Fibroblast of the aortic adventitia (primary cell): ENCODE data around the gene PRR29. TPM values are rescaled to one million over a fixed set of nuclear protein-coding genes. Genes with fewer than 3 reads are reported as not detected.

ENCODE experiments used
- DNase-seq: peaks from one replicate; pipeline ENCODE4 v3.0.0-alpha.2; 2010; ENCODE audit warnings: low read depth
- H3K4me3 ChIP-seq: 2 replicates; pipeline ENCODE4 v1.5.1; 2011; ENCODE audit warnings: low read depth, mild to moderate bottlenecking, control low read depth, low read length, moderate library complexity
- CTCF ChIP-seq: IDR thresholded peaks from 2 replicates; pipeline ENCODE4 v1.5.1; 2011; ENCODE audit warnings: mild to moderate bottlenecking, low read length, control low read depth, inconsistent platforms; ENCODE audit not compliant: insufficient read depth
- total RNA-seq: library from RNA; depleted of rRNA; stranded (reverse); fragments of >200 nt; gene quantifications from 2 replicates; pipeline ENCODE4 v1.2.3, GENCODE V29; 2012; ENCODE audit warnings: low replicate concordance

Gene PRR29
- total RNA-seq, 1 donor = 0.99 TPM

- H3K4me3 ChIP-seq = no peak overlapping the region
- TF ChIP-seq CTCF = no peak
- DNase-seq = no peak
Measured at GRCh38 chr17:63963123-63963522, 35.0 kb upstream of the PRR29 start.

GRCh38 chr17:63966646-63967264 is 31.4 kb upstream of the PRR29 start:
- TF ChIP-seq CTCF = no peak
- H3K4me3 ChIP-seq = no peak overlapping the region
- no peak for DNase-seq

- H3K4me3 ChIP-seq = no peak overlapping the region
- no peak for DNase-seq
- TF ChIP-seq CTCF = no peak
Measured at GRCh38 chr17:63967953-63968352, 30.2 kb upstream of the PRR29 start.

GRCh38 chr17:63969278-63969677 is 28.9 kb upstream of the PRR29 start:
- TF ChIP-seq CTCF = no peak
- no peak overlapping the region for H3K4me3 ChIP-seq

GRCh38 chr17:63972796-63973195 is 25.4 kb upstream of the PRR29 start, which contains the start of gene SCN4A:
Gene SCN4A (minus strand): TSS chr17:63972918. CDS start chr17:63972841, 77 bp downstream.
- TF ChIP-seq CTCF = no peak
- no peak for DNase-seq

More at GRCh38 chr17:63969278-63969677, 28.9 kb upstream of the PRR29 start:
- no peak for DNase-seq

GRCh38 chr17:63973247-63973646 is 24.9 kb upstream of the PRR29 start:
- no peak for TF ChIP-seq CTCF
- no peak for DNase-seq
- no peak overlapping the region for H3K4me3 ChIP-seq

More at GRCh38 chr17:63972796-63973195, 25.4 kb upstream of the PRR29 start, which contains the start of gene SCN4A:
- no peak within 1 kb of the TSS for H3K4me3 ChIP-seq
